Activated naive CD8-positive, alpha-beta T cell treated with anti-CD3 and anti-CD28 coated beads, Interleukin-2, amount 50 U/mL, for 24 hours (primary cell): Measurements from ENCODE around the gene BRICD5.

Source experiments
- ATAC-seq: fragments of 150-1000 bp; cut with Tn5 transposase; one replicate; pipeline ENCODE4 v1.10.0; 2021
- DNase-seq: peaks from one replicate; pipeline ENCODE4 v3.0.0; 2021
- H3K27ac Mint-ChIP-seq: one replicate; pipeline ENCODE4 v1.8.0; 2021; ENCODE audit warnings: mild to moderate bottlenecking, mixed read lengths
- H3K27me3 Mint-ChIP-seq: one replicate; pipeline ENCODE4 v1.8.0; 2021; ENCODE audit warnings: mixed read lengths
- H3K36me3 Mint-ChIP-seq: one replicate; pipeline ENCODE4 v1.8.0; 2021; ENCODE audit warnings: low read depth, mixed read lengths
- H3K4me1 Mint-ChIP-seq: one replicate; pipeline ENCODE4 v1.8.0; 2021; ENCODE audit warnings: mixed read lengths
- H3K4me3 Mint-ChIP-seq: one replicate; pipeline ENCODE4 v1.8.0; 2021; ENCODE audit warnings: mild to moderate bottlenecking, moderate library complexity, mixed read lengths
- H3K9me3 Mint-ChIP-seq: one replicate; pipeline ENCODE4 v1.8.0; 2021; ENCODE audit warnings: mixed read lengths

BRICD5 gene

DNA sequence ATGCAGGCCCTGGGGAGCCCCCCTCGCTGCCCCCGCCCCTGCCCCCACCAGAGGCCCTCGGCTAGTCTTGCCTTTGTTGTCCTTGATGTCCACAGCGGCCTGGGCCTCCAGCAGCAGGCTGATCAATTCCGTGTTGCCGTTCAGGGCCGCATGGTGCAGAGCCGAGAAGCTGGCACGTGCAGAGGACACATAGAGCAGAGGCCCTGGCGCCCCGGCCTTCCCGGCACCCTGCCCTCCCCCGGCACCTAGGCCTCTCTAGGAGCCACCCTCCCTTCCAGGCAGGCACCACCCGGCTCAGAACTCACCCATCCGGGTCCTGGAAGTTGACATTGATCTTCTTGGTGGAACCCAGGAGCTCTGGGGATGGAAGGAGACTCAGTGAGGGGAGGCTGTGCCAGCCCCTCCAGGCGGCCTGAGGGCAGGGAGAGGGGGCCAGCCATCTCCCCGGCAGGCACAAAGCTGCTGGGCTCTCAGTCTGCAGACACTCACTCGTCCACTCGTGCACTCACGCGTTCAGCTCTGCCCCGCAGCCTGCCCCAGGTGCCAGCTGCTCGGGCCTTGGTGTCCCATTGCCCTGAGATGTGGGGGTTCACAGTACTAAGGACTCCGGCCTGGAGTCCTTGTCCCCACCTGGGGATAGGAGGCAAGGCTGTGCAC, 20.5 kb downstream of the BRICD5 start:
- H3K27me3 Mint-ChIP-seq: peaks cover 9% of the 10 kb centered on the region
- H3K36me3 Mint-ChIP-seq: no peaks in the 10 kb centered on the region
- DNase-seq (no peak), ATAC-seq (no peak)
- no peak overlapping the region for H3K27ac Mint-ChIP-seq
- no peak overlapping the region for H3K4me3 Mint-ChIP-seq
- H3K9me3 Mint-ChIP-seq: no peaks in the 10 kb centered on the region
- H3K4me1 Mint-ChIP-seq: peaks cover 4% of the 10 kb centered on the region

GRCh38 chr16:2189252-2189893, 21.3 kb downstream of the BRICD5 start:
- Mint-ChIP-seq H3K27ac (no peak overlapping the region), H3K36me3 (no peaks in the 10 kb centered on the region), H3K4me3 (no peak overlapping the region), H3K27me3 (peaks cover 2% of the 10 kb centered on the region), H3K4me1 (no peaks in the 10 kb centered on the region), H3K9me3 (no peaks in the 10 kb centered on the region)
- ATAC-seq (no peak), DNase-seq (no peak)

GRCh38 chr16:2188395-2188794, 22.3 kb downstream of the BRICD5 start:
- Mint-ChIP-seq H3K27ac (no peak overlapping the region), H3K27me3 (no peaks in the 10 kb centered on the region), H3K4me3 (no peak overlapping the region), H3K4me1 (no peaks in the 10 kb centered on the region), H3K36me3 (no peaks in the 10 kb centered on the region), H3K9me3 (no peaks in the 10 kb centered on the region)
- DNase-seq (no peak), ATAC-seq (no peak)

GRCh38 chr16:2187212-2187611, 23.5 kb downstream of the BRICD5 start:
- no peak for DNase-seq
- no peaks in the 10 kb centered on the region for H3K36me3 Mint-ChIP-seq
- H3K27me3 Mint-ChIP-seq: no peaks in the 10 kb centered on the region
- no peaks in the 10 kb centered on the region for H3K9me3 Mint-ChIP-seq
- ATAC-seq: no peak
- H3K4me3 Mint-ChIP-seq: no peak overlapping the region
- H3K4me1 Mint-ChIP-seq: no peaks in the 10 kb centered on the region
- H3K27ac Mint-ChIP-seq: no peak overlapping the region

DNA sequence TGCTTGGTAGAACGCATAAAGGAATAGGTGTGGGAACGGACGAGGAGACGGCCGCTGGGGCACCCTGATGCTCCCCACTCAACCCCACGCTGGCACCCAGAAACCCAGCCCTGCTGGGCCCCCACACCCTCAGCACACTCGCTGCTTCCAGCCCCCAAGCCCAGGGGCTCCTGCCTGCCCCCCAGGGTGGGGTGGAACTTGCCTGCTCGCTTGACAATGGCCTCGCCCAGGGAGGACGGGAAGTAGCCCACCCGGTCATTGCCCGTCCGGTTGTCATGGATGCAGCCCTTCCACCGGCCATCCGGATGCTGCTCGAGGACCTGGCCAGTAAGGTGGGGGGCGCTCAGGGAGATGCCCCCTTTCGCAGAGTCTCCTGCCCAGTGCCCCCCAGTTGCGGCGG, 24.2 kb downstream of the BRICD5 start:
- H3K9me3 Mint-ChIP-seq: no peaks in the 10 kb centered on the region
- no peaks in the 10 kb centered on the region for H3K4me1 Mint-ChIP-seq
- ATAC-seq: no peak

GRCh38 chr16:2186064-2186463, 24.6 kb downstream of the BRICD5 start:
- ATAC-seq (no peak), DNase-seq (no peak)
- Mint-ChIP-seq H3K4me3 (no peak overlapping the region), H3K27me3 (no peaks in the 10 kb centered on the region), H3K4me1 (no peaks in the 10 kb centered on the region), H3K27ac (no peak overlapping the region), H3K9me3 (no peaks in the 10 kb centered on the region), H3K36me3 (no peaks in the 10 kb centered on the region)

More for the DNA sequence above, 24.2 kb downstream of the BRICD5 start:
- H3K4me3 Mint-ChIP-seq: no peak overlapping the region
- H3K27ac Mint-ChIP-seq: no peak overlapping the region
- no peaks in the 10 kb centered on the region for H3K27me3 Mint-ChIP-seq
- no peak for DNase-seq
- H3K36me3 Mint-ChIP-seq: no peaks in the 10 kb centered on the region

GRCh38 chr16:2184962-2185361, 25.7 kb downstream of the BRICD5 start:
- H3K9me3 Mint-ChIP-seq: no peaks in the 10 kb centered on the region
- ATAC-seq (no peak), DNase-seq (no peak)
- no peak overlapping the region for H3K4me3 Mint-ChIP-seq
- no peaks in the 10 kb centered on the region for H3K27me3 Mint-ChIP-seq
- no peaks in the 10 kb centered on the region for H3K36me3 Mint-ChIP-seq
- no peaks in the 10 kb centered on the region for H3K4me1 Mint-ChIP-seq
- no peak overlapping the region for H3K27ac Mint-ChIP-seq

GRCh38 chr16:2184346-2184745, 26.3 kb downstream of the BRICD5 start:
- Mint-ChIP-seq H3K27me3 (no peaks in the 10 kb centered on the region), H3K4me1 (no peaks in the 10 kb centered on the region), H3K36me3 (no peaks in the 10 kb centered on the region), H3K27ac (no peak overlapping the region), H3K4me3 (no peak overlapping the region), H3K9me3 (no peaks in the 10 kb centered on the region)
- no peak for DNase-seq
- ATAC-seq: no peak

- ATAC-seq: no peak
- no peaks in the 10 kb centered on the region for H3K27me3 Mint-ChIP-seq
- H3K4me3 Mint-ChIP-seq: no peak overlapping the region
- no peak for DNase-seq
- no peak overlapping the region for H3K27ac Mint-ChIP-seq
- H3K9me3 Mint-ChIP-seq: no peaks in the 10 kb centered on the region
- no peaks in the 10 kb centered on the region for H3K36me3 Mint-ChIP-seq
- H3K4me1 Mint-ChIP-seq: no peaks in the 10 kb centered on the region
These were observed 27.0 kb downstream of the BRICD5 start for GRCh38 chr16:2183671-2184070.

GRCh38 chr16:2181952-2182351, 28.7 kb downstream of the BRICD5 start:
- Mint-ChIP-seq H3K36me3 (no peaks in the 10 kb centered on the region), H3K4me1 (no peaks in the 10 kb centered on the region), H3K27me3 (no peaks in the 10 kb centered on the region), H3K4me3 (no peak overlapping the region), H3K9me3 (no peaks in the 10 kb centered on the region), H3K27ac (no peak overlapping the region)
- DNase-seq (no peak), ATAC-seq (no peak)

DNA sequence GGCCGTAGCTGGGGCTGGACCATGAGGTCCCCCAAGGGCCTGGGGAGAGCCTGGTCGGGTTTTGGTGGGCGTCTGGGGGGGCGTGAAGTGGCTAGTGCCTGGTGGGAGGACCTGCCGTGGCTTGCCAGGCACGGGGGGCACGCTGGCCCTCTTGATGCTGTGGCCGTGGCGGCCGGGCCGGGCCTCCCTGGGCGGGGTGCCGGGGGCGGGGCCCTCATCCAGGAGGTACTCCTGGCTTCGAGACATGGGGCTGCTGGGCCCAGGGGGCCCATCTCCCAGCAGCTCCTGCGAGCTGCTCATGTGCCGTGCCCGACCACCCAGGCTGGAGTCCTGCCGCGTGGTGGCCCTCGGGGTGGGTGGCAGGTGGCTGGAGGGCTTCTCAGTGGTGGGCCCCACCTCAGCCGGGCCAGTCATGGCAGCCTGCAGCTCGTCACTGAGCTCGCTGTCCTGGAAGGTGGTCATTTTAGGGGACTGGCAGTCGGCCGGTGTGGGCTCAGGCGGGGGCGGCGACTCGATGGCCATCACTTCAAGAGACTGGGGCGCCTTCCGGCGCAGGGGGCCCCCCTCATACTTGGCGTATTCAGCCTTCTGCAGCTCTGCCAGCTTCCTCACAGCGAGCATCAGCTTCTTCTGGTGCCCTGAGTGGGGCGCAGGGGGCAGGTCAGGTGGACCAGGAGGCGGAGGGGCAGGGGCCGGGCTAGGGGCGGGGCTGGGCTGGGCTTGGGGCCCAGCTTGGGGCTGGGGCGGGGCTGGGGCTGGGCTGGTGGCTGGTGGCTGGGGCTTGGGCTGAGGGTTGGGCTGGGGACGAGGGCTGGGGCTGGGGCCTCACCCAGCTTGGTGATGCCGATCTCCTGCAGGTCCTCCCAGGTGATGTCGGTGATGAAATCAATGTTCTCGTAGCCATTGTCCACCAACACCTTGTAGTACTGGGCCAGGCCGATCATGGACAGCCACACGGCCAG, 29.4 kb downstream of the BRICD5 start:
- no peak overlapping the region for H3K27ac Mint-ChIP-seq

GRCh38 chr16:2180461-2180860, 30.2 kb downstream of the BRICD5 start:
- H3K36me3 Mint-ChIP-seq: peaks cover 3% of the 10 kb centered on the region
- H3K4me3 Mint-ChIP-seq: no peak overlapping the region
- no peak overlapping the region for H3K27ac Mint-ChIP-seq
- ATAC-seq (no peak), DNase-seq (no peak)
- no peaks in the 10 kb centered on the region for H3K4me1 Mint-ChIP-seq
- no peaks in the 10 kb centered on the region for H3K27me3 Mint-ChIP-seq
- H3K9me3 Mint-ChIP-seq: no peaks in the 10 kb centered on the region

More for the DNA sequence above, 29.4 kb downstream of the BRICD5 start:
- ATAC-seq (no peak), DNase-seq (no peak)
- no peaks in the 10 kb centered on the region for H3K4me1 Mint-ChIP-seq
- no peaks in the 10 kb centered on the region for H3K9me3 Mint-ChIP-seq
- H3K27me3 Mint-ChIP-seq: no peaks in the 10 kb centered on the region
- H3K36me3 Mint-ChIP-seq: no peaks in the 10 kb centered on the region
- H3K4me3 Mint-ChIP-seq: no peak overlapping the region

DNA sequence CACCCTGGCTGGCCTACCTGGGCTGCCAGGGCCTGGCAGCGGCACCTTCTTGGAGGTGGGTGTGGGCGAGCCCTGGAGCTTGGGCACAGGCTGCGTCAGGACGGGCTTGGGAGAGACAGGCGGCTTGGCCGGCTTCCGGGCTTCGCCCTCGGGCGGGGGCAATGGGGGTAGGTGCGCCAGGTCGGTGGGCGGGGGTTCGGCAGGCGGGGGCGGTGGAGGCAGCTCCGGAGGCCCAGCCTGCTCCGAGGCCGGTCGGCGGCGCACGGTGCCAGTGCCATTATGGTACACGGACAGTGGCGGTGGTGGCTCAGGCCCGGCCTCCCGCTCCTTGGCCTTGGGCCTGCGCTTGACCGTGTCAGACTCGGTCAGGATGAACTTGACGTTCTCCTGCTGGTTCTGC, 31.1 kb downstream of the BRICD5 start:
- Mint-ChIP-seq H3K9me3 (no peaks in the 10 kb centered on the region), H3K27ac (no peak overlapping the region), H3K36me3 (peaks cover 6% of the 10 kb centered on the region), H3K27me3 (no peaks in the 10 kb centered on the region), H3K4me3 (no peak overlapping the region), H3K4me1 (no peaks in the 10 kb centered on the region)
- DNase-seq: no peak
- ATAC-seq: no peak

DNA sequence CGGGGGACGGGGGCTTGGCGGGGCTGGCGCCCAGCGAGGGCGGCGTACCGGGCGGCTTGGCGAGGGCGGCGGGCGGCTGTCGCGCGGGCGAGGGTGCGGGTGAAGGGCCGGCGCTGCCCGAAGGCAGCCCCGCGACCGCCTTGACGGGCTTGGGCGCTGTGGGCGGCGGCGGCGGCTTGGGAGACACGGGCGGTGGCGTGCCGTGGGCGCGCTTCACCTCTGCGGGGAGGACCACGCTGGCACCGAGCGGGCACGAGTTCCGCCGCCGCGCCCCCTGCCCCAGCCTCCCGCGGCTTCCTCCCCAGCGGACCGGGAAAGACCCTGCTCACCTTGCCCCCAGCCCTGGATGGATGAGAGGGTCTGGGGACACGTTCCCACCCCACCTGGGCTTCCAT, 31.6 kb downstream of the BRICD5 start:
- Mint-ChIP-seq H3K4me1 (no peaks in the 10 kb centered on the region), H3K4me3 (no peak overlapping the region), H3K27me3 (no peaks in the 10 kb centered on the region), H3K9me3 (no peaks in the 10 kb centered on the region), H3K36me3 (peaks cover 6% of the 10 kb centered on the region), H3K27ac (no peak overlapping the region)
- ATAC-seq (no peak), DNase-seq (no peak)
